SK-N-SH (cell line): Measurements from ENCODE around the gene COL8A1. TPM values are rescaled to one million over a fixed set of nuclear protein-coding genes. Genes with fewer than 3 reads are reported as not detected.

Source experiments
- CTCF ChIA-PET: fragments of 300-600, 350-600 bp; formaldehyde crosslinking; extraction: SDS; loops from one replicate; lab custom pipeline; 2021; lab: Yijun Ruan, JAX
- POLR2A ChIA-PET: fragments of 350-600 bp; sonication (Branson Sonifier 250); formaldehyde crosslinking; extraction: SDS; loops from one replicate; lab custom pipeline; 2020; ENCODE audit warnings: antibody characterized with exemption, inconsistent platforms; lab: Yijun Ruan, JAX
- DNase-seq: peaks from one replicate; pipeline ENCODE4 v3.0.0; 2012
- H2AFZ ChIP-seq: fragments of 200-600 bp; sonication (generic); 2 replicates; pipeline ENCODE4 v1.8.1; 2016; ENCODE audit warnings: antibody characterized with exemption, mild to moderate bottlenecking, low read depth
- H3F3A ChIP-seq: fragments of 200-600 bp; sonication (generic); replicated peaks from 2 replicates; pipeline ENCODE3; 2016; ENCODE audit warnings: antibody characterized with exemption, mild to moderate bottlenecking; ENCODE audit not compliant: insufficient read depth
- H3K27ac ChIP-seq, 2 experiments: fragments of 200-500 bp in 1 of 2; fragments of 200-600 bp in 1 of 2; sonication (Bioruptor generic) in 1 of 2; sonication (generic), shearing (Covaris generic) in 1 of 2; 2 replicates each; pipeline versions ENCODE4 v1.5.1 to v1.6.1; 2014 to 2016; ENCODE audit warnings: low read depth in 2 of 2, inconsistent platforms in 1 of 2, low read length in 1 of 2, mild to moderate bottlenecking in 1 of 2, mixed read lengths in 1 of 2
- H3K27me3 ChIP-seq: fragments of 200-600 bp; sonication (generic), shearing (Covaris generic); 2 replicates; pipeline ENCODE4 v1.6.1; 2016; ENCODE audit warnings: mixed run types; ENCODE audit not compliant: insufficient read depth
- H3K36me3 ChIP-seq, 2 experiments: fragments of 200-500 bp in 1 of 2; fragments of 200-600 bp in 1 of 2; sonication (Bioruptor generic) in 1 of 2; sonication (generic) in 1 of 2; replicated peaks in 1 of 2; 2 replicates each; pipeline versions ENCODE3 to v1.5.1; 2014 to 2016; ENCODE audit warnings: low read length in 1 of 2, mild to moderate bottlenecking in 1 of 2; ENCODE audit not compliant: insufficient read depth in 2 of 2, control insufficient read depth in 1 of 2
- H3K4me1 ChIP-seq, 2 experiments: fragments of 200-500 bp in 1 of 2; fragments of 200-600 bp in 1 of 2; sonication (Bioruptor generic) in 1 of 2; sonication (generic), shearing (Covaris generic) in 1 of 2; 2 replicates each; pipeline versions ENCODE4 v1.5.1 to v1.6.1; 2014 to 2016; ENCODE audit warnings: low read depth in 1 of 2, low read length in 1 of 2, mixed run types in 1 of 2; ENCODE audit not compliant: insufficient read depth in 2 of 2, control insufficient read depth in 1 of 2
- H3K4me2 ChIP-seq: fragments of 200-600 bp; sonication (generic), shearing (Covaris generic); 2 replicates; pipeline ENCODE4 v1.6.1; 2017; ENCODE audit warnings: mixed run types
- H3K4me3 ChIP-seq, 2 experiments: fragments of 200-500 bp in 1 of 2; fragments of 200-600 bp in 1 of 2; sonication (Bioruptor generic) in 1 of 2; sonication (generic), shearing (Covaris generic) in 1 of 2; 2 replicates each; pipeline versions ENCODE4 v1.5.1 to v1.8.1; 2014 to 2016; ENCODE audit warnings: low read depth in 2 of 2, inconsistent platforms in 1 of 2, low read length in 1 of 2, mild to moderate bottlenecking in 1 of 2, mixed read lengths in 1 of 2, moderate library complexity in 1 of 2
- H3K79me2 ChIP-seq: fragments of 200-600 bp; sonication (generic); 2 replicates; pipeline ENCODE4 v1.8.1; 2017; ENCODE audit warnings: mild to moderate bottlenecking; ENCODE audit not compliant: insufficient read depth
- H3K9ac ChIP-seq: fragments of 200-600 bp; sonication (generic); 2 replicates; pipeline ENCODE4 v1.6.1; 2017; ENCODE audit warnings: mixed run types
- H3K9me2 ChIP-seq: fragments of 200-600 bp; sonication (generic); 2 replicates; pipeline ENCODE4 v1.6.1; 2017; ENCODE audit warnings: mixed run types
- H3K9me3 ChIP-seq: fragments of 200-600 bp; sonication (generic); 2 replicates; pipeline ENCODE4 v1.6.1; 2017; ENCODE audit warnings: mixed run types, mild to moderate bottlenecking, moderate library complexity
- H4K20me1 ChIP-seq: fragments of 200-600 bp; sonication (generic); 2 replicates; pipeline ENCODE4 v1.6.1; 2017; ENCODE audit warnings: mild to moderate bottlenecking, mixed run types; ENCODE audit not compliant: insufficient read depth
- CHD2 ChIP-seq: fragments of 150-350 bp; IDR thresholded peaks from 2 replicates; pipeline ENCODE4 v1.6.1; 2018; ENCODE audit warnings: low read length; ENCODE audit not compliant: partially characterized antibody
- CTCF ChIP-seq: fragments of 200-600 bp; sonication (generic); IDR thresholded peaks from 2 replicates; pipeline ENCODE4 v1.6.1; 2017; ENCODE audit warnings: antibody characterized with exemption, mild to moderate bottlenecking, moderate library complexity
- ELF1 ChIP-seq: IDR thresholded peaks from 2 replicates; pipeline ENCODE4 v1.4.0; 2012
- EP300 ChIP-seq, 2 experiments: IDR thresholded peaks; 2 replicates each; pipeline versions ENCODE4 v1.4.0 to v1.6.1; 2012; ENCODE audit warnings: borderline replicate concordance in 1 of 2, low read depth in 1 of 2, low read length in 1 of 2
- FOSL2 ChIP-seq: IDR thresholded peaks from 2 replicates; pipeline ENCODE4 v1.4.0; 2012; ENCODE audit warnings: low read depth, mild to moderate bottlenecking, moderate library complexity, borderline replicate concordance
- FOXJ3 ChIP-seq: sonication (generic); formaldehyde crosslinking; IDR thresholded peaks from 2 replicates; pipeline ENCODE4 v1.5.1; 2020; ENCODE audit warnings: mild to moderate bottlenecking, missing genetic modification reagents
- GATA2 ChIP-seq: sonication (generic); formaldehyde crosslinking; IDR thresholded peaks from 2 replicates; pipeline ENCODE4 v1.5.0; 2020; ENCODE audit warnings: mild to moderate bottlenecking, missing genetic modification reagents
- JUND ChIP-seq: IDR thresholded peaks from 2 replicates; pipeline ENCODE4 v1.4.0; 2012
- MAX ChIP-seq: IDR thresholded peaks from 2 replicates; pipeline ENCODE4 v1.4.0; 2012; ENCODE audit warnings: low read depth
- MXI1 ChIP-seq: IDR thresholded peaks from 2 replicates; pipeline ENCODE4 v1.6.1; 2012; ENCODE audit warnings: mild to moderate bottlenecking, low read depth, low read length, improper control_type of control experiment
- RAD21 ChIP-seq: IDR thresholded peaks from 2 replicates; pipeline ENCODE4 v1.6.1; 2012; ENCODE audit warnings: mild to moderate bottlenecking, low read length
- RCOR1 ChIP-seq: fragments of 150-350 bp; IDR thresholded peaks from 2 replicates; pipeline ENCODE4 v1.6.1; 2017; ENCODE audit warnings: antibody characterized with exemption, low read length
- REST ChIP-seq: IDR thresholded peaks from 2 replicates; pipeline ENCODE4 v1.6.1; 2012; ENCODE audit warnings: mild to moderate bottlenecking, low read depth, low read length, moderate library complexity
- RFX5 ChIP-seq: IDR thresholded peaks from 2 replicates; pipeline ENCODE4 v1.6.1; 2012; ENCODE audit warnings: mild to moderate bottlenecking, improper control_type of control experiment, low read length
- RXRA ChIP-seq: IDR thresholded peaks from 2 replicates; pipeline ENCODE4 v1.4.0; 2012; ENCODE audit warnings: low read depth, mild to moderate bottlenecking, borderline replicate concordance
- SIN3A ChIP-seq: IDR thresholded peaks from 2 replicates; pipeline ENCODE4 v1.6.1; 2012; ENCODE audit warnings: low read depth, mild to moderate bottlenecking, low read length, moderate library complexity, borderline replicate concordance
- TCF12 ChIP-seq: IDR thresholded peaks from 2 replicates; pipeline ENCODE4 v1.4.0; 2012
- TEAD4 ChIP-seq: IDR thresholded peaks from 2 replicates; pipeline ENCODE4 v1.4.0; 2012; ENCODE audit warnings: mild to moderate bottlenecking, borderline replicate concordance; ENCODE audit not compliant: insufficient read depth
- ZBTB33 ChIP-seq: IDR thresholded peaks from 2 replicates; pipeline ENCODE4 v1.4.0; 2012; ENCODE audit warnings: low read depth, borderline replicate concordance
- WGBS: methylation state at CpG from one replicate; pipeline ENCODE4 v1.1.6; 2017; ENCODE audit warnings: low lambda C conversion rate; 5-methylcytosine and 5-hydroxymethylcytosine counted together
- polyA plus RNA-seq, 3 experiments: library from polyadenylated mRNA; depleted of rRNA; stranded (reverse); fragments of >200 nt; gene quantifications; 2 replicates each; pipeline ENCODE4 v1.2.3, GENCODE V29; 2012

Gene COL8A1
- polyA plus RNA-seq, 1 of the 3 experiments (the other 2 are of a cell fraction) = 4.0 TPM

GRCh38 chr3:99795573-99795972 is 157.2 kb downstream of the COL8A1 start:
- Histone ChIP-seq H3K4me3 (no peak overlapping the region), H3K4me2 (no peak overlapping the region), H3K27ac (no peak overlapping the region), H3F3A (no peaks in the 10 kb centered on the region), H3K9ac (no peak overlapping the region), H3K9me2 (no peaks in the 10 kb centered on the region), H3K27me3 (no peaks in the 10 kb centered on the region), H3K4me1 (no peaks in the 10 kb centered on the region), H2AFZ (no peak overlapping the region), H3K79me2 (no peaks in the 10 kb centered on the region), H3K9me3 (no peaks in the 10 kb centered on the region), H4K20me1 (no peaks in the 10 kb centered on the region), H3K36me3 (no peaks in the 10 kb centered on the region)
- 81% methylated on average over 15 of the region's 15 CpGs for WGBS
- ChIA-PET CTCF (no interaction called here), POLR2A (no interaction called here)
- TF ChIP-seq GATA2 = no peak
- TF ChIP-seq REST = no peak
- TF ChIP-seq TCF12 = no peak
- TF ChIP-seq RAD21 = no peak
- no peak for TF ChIP-seq CTCF
- no peak for TF ChIP-seq RXRA
- TF ChIP-seq FOSL2 = no peak
- no peak for TF ChIP-seq EP300 (IDR thresholded peaks at IDR 0.05; ENCODE audit: borderline replicate concordance in 1 of 2, low read depth in 1 of 2, low read length in 1 of 2)
- TF ChIP-seq CHD2 = no peak
- TF ChIP-seq MXI1 = no peak
- TF ChIP-seq SIN3A = no peak
- no peak for TF ChIP-seq MAX
- TF ChIP-seq FOXJ3 = no peak
- no peak for TF ChIP-seq ZBTB33
- TF ChIP-seq RFX5 = no peak
- no peak for TF ChIP-seq JUND
- no peak for TF ChIP-seq ELF1
- TF ChIP-seq RCOR1 = no peak
- no peak for TF ChIP-seq TEAD4
- DNase-seq = no peak
